NCI-H345 (cell line): ENCODE measurements around the gene PMVK.
"Not testable (repeated sequence)": the region's sequence is repeated elsewhere in the genome, so short reads cannot be mapped to it uniquely, and the experiment has no call there.

Source experiments
- DNase-seq: peaks from one replicate; lab custom pipeline; 2025; lab: John Stamatoyannopoulos, UW

PMVK gene

DNA sequence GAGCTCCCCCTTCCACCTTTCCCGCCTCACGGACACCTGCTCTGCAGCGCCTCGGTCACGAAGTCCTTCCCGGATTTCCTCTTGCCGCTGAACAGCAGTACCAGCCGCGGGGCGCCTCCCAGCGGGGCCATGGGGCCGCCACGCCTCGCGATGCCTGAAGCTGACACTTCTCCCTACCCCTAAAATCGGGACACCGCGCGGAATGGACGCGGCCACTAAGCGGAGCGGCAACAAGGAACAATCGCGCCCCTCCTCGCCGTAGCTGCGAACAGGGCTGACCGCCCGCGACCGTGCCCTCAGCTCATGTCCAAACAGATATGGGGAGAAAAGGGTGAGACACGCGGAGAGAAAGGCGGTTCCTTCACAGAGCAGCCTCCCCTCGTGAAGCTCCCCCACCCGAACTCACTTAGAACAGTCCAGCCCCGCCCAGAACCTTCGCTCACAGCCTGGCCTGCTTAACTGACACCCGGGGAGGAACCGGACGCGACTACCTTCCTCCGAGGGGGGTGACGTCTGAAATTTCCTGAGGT lies at the start of gene PMVK:
TSS of gene PMVK (minus strand) at position 165 of the 530 bp plus-strand sequence. CDS start at position 131, 34 bp downstream.
- DNase-seq = peak; percentile 99

DNA sequence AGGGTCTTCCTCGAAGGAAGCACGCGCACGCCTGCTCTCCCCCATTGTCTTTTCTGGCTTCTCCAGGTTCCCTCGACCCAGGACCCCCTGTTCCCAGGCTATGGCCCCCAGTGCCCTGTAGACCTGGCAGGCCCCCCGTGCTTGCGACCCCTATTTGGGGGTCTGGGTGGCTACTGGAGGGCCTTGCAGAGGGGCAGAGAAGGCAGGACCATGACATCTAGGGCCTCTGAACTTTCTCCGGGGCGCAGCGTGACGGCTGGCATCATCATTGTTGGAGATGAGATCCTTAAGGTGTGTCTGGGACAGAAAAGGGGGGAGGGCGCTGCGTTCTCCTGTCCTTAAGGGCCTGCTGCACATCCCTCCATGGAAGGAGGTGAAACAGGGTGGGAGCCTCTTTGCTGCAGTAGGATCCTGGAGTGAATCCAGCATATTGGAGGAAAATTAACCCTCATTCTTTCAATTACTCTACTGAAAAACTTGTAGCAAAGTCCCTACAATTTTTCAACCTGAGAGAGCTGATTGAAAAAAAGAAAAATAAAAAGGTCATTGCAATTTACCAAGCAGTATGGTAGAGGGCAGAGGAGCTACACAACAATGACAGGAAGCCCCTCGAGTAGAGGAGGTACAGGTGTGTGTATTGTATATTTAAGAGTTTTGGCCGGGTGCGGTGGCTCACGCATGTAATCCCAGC lies 47.4 kb upstream of the PMVK start:
- no peak for DNase-seq

DNA sequence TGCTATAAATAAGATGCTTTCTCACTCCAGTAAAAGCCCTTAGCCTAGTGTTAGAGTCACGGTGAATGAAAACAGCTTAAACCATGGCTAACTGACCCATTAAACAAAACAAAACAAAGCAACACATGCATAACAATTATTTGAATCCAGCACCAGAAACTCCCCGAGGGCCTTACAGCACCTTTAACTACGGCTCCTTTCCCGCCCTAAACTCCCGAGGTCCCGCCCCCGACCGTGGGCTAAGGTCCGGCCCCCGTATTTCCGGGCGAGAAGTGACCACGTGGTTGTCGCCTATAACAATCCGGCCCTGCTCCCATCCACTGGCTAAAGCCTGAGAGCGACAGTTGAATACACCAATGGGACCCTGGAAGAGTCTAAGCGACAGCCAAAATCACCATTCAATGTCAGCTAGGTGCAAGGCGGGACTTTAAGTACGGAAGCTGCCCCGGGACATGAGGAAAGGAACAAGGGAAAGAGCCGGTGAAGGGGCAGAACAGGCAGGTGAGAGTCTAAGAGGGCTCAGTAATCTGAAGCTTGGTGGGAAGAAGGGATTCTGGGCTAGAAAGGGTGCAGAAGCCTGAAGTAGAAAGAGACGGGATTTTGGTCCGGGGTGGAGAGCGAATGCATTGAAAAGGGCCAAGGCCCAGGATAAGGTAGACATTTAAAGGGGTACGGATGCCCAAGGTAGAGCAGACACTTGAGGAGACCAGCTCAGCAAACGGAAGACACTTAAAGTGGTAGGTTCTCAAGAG lies 46.6 kb upstream of the PMVK start, which contains the start of gene FLAD1:
TSS of gene FLAD1 (plus strand) at position 448 of the 752 bp plus-strand sequence. CDS start 351 bp downstream, outside the sequence.
- peak; percentile 100 for DNase-seq

DNA sequence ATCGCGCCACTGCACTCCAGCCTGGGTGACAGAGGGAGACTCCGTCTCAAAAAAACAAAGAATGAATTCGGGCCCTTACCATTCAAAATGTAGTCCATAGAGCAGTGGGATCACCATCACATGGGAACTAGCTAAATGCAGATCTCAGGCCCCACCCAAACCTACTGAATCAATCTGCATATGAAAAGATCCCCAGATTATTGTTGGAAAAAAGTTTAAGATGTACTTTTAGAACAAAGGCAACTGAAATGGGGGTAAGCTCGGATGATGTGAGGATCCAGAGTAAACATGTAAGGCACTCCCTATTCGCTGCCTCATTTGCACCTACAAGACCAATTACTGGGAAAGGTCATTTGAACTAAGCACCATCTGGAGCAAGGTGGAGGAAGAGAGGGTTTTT lies 45.8 kb upstream of the PMVK start:
- no peak for DNase-seq

DNA sequence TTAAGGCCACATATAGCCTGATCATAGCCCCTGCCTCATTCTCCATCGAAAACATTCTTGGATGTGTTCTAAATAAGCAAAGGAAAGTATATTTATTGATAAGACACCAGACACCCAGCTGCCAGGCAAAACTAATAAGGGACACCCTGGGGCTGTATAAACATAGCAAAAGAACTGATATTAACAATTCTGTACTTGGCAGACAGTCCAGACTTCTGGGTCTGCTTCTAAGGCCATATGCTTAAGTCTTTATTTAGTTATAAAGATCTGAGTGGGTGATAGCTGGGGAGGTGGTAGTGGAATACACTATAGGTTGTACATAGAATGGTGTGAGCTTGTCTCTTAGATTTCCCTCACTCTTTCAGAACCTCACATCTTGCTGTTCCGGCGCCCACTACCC lies 41.8 kb upstream of the PMVK start:
- no peak for DNase-seq

DNA sequence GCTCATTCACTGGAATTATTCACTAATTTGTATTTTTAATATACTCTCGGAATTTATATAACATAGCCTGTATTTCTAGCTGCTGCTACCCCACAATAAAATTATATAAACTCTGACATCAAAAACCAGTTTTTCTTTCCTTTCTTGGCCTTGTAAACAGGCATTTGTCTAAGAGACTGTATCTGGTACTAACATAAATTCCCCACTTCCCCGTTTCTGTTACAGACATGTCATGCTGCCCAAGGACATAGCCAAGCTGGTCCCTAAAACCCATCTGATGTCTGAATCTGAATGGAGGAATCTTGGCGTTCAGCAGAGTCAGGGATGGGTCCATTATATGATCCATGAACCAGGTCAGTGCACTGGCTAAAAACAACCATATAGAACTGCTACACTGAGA lies 41.2 kb upstream of the PMVK start:
- DNase-seq = not testable (repeated sequence)

DNA sequence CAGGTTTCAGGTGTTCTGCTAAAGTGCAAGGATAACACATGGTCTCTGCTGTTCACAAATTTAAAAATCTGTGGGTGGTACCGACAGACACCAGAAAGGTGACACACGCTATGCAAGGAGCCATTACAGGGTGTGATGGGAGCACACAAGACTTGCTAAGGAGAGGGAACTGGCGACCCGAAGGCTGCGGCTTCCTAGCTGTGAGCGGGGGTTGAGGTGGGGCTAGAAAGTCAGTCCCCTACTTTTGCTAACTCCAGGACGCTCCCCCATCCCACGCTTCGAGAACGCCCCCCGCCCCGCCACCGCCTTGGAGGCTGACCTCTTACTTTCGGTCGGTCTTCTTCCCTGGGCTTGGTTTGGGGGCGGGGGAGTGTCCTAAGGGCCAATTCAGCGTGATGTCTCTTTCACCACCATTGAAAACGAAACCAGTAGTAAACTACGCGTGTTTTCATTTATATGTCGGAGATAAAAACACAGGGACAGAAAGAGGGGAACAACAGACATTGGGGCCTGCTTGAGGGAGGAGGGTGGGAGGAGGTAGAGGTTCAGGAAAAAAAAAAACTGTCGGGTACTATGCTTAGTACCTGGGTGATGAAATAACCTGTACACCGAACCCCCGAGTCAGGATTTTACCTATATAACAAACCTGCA lies 39.0 kb upstream of the PMVK start:
- DNase-seq = peak; percentile 57

DNA sequence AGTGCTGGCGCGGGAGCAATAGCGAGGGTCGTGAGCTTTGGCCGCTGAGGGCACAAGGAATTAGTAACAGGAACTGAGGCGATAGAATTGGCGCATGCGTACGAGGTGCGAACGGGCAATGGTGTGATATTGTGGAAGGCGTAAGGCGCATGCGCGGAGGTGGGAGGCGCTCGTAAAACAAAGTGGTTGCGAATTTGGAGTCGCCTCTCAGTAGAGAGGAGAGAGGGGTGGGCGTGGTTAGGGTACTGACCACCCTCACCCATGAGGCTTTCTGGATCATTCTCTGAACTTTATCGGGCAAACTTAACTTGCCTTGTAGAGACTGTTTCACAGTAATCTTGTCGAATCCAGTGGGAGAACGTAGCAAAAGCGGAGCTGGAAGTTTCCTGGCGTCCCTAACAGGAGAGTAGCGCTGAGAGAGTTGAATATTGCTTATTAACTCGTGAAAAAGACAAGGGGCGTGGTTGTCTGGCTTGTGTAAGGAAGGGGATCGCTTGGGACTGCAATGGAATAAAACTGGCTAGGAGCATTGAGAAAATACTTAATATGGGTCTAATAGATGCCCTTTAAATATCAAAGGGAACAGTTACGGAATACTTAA lies 38.4 kb upstream of the PMVK start:
- DNase-seq = peak; percentile 100

DNA sequence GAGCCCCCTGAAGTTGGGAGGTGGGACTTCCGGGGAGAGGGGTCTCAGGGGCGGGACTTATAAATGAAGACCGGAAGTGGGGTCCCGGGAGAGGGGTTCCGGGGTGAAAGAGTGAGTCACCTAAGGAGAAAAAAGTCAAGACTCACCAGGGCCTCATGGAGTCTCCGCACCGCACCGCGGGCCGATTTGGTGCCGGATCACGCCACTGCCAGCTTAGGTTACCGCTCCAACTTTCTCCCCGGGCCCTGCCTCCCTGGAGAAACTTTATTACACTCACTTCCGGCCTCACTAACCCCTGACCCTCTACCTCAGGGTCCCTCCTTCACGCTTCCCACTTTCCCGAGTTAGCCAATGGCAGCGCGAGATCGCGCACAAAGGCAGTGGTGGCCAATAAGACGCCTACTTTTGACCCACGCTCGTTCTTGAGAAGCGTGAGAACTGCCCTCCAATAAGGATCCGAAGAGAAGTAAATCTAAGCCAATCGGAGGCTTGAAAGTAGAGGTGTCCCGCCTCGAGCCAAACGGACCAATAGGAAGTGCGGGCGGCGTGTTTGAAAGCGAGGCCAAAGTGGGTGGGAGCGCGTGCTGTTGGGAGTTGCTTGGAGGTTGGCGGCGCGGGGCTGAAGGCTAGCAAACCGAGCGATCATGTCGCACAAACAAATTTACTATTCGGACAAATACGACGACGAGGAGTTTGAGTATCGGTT lies 37.7 kb upstream of the PMVK start, which contains the start of gene CKS1B:
TSS of gene CKS1B (plus strand) at position 580 of the 706 bp plus-strand sequence. CDS start at position 645, 65 bp downstream.
- DNase-seq = peak; percentile 100

DNA sequence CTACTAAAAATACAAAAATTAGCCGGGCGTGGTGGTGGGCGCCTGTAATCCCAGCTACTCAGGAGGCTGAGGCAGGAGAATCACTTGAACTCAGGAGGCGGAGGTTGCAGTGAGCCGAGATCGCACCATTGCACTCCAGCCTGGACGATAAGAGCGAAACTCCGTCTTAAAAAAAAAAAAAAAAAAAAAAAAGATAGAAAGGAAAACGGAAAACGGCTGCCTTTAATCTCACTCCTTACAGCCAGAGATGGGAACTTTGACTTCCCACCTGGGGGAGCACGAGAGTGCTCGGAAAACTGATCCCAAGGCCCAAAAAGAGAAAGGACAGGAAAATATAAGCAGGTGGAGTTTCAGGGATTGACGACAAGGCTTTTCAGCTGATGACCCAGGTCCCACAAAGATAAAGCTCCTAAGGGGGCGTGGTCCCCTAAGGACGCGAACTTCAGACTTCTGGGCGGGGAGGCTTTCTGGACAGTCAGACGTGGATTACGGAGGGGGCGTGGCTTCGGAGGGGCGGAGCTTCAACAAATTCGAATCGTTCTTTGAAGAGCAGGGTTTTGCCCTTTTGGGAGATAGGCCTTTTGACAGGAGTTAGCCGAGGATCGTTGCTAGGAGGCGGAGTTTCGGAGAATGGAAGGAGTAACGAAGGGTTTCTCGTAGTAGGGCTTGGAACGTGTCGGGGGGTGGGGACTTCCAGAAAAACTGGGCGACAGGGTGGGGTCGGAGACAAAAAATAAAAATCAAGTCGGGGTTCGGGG lies 37.0 kb upstream of the PMVK start:
- peak; percentile 99 for DNase-seq

DNA sequence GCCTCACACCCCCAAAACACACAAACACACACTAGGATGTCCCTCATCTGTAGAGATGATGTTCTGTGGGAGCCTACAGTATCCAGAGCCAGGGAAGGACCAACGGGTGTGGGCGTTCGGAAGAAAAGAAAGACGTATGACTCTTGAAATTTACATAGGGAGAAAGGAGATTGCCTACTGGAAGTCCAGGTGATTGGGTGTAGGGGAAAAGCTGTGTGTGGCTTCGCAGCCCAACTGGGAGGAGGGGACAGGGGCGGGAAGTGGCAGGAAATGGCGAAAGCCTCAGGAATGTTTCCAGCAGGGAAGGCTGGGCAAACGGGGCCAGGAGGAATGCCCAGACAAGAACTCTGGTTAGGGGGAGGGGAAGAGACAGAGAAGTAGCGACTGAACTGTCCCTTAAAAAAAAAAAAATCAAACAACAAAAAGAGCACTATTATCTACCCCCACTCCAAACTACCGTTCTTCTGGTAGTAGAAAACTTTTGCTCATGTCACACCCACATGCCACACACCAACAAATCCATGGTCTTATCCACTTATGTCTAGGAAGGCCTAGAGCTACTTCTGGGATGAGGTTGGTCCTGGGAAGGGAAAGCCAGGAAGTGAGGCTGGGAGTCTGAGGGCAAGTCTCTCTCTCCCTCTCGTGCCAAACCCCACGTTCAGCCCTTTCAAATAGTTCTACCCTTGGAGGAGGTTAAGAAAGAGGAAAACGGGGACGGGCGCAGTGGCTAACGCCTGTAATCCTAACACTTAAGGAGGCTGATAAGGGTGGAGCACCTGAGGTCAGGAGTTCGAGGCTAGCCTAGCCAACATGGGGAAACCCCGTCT lies 36.2 kb upstream of the PMVK start:
- DNase-seq = no peak

DNA sequence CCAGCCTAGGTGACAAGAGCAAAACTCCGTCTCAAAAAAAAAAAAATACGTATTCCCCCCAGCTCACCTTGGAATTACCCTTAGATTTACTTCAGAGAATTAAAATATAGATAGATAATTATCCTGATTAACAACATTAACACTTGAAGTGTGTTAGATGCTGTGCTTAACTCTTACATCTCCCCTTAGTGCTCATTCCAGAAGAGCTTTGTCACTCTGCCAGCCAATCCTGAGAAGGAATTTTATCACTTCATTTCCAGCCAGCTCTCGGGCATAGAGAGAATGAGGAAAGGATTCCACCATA lies 35.6 kb upstream of the PMVK start:
- no peak for DNase-seq

DNA sequence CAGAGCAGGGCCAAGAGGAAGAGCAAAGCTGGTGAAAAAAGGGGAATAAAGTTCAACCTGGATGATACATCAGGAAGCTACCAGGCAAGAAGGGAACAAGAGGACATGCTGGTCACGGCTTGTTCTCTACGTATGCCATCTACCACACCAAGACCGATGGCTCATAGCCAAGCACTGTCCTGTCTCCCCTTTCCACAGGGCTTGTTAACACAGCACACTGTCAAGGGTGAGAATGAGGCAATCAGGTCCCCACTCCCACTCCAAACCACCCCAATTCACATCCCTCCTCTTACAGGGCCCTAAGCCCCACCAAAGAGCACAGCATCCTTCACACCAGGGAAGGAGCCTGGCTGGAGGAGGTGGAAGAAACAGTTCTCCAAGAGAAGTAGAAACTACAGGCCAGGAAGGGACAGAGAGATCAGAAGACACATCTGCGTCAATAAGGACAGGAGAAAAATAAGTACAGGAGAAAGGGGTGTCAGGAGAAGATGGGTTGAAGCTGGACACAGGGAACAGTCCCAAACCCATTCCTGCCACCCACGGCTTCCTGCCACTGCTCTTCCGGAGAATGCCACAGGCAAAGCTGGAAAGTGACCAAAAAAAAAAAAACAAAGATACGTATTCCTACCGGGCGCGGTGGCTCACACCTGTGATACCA lies 35.0 kb upstream of the PMVK start:
- DNase-seq = no peak

DNA sequence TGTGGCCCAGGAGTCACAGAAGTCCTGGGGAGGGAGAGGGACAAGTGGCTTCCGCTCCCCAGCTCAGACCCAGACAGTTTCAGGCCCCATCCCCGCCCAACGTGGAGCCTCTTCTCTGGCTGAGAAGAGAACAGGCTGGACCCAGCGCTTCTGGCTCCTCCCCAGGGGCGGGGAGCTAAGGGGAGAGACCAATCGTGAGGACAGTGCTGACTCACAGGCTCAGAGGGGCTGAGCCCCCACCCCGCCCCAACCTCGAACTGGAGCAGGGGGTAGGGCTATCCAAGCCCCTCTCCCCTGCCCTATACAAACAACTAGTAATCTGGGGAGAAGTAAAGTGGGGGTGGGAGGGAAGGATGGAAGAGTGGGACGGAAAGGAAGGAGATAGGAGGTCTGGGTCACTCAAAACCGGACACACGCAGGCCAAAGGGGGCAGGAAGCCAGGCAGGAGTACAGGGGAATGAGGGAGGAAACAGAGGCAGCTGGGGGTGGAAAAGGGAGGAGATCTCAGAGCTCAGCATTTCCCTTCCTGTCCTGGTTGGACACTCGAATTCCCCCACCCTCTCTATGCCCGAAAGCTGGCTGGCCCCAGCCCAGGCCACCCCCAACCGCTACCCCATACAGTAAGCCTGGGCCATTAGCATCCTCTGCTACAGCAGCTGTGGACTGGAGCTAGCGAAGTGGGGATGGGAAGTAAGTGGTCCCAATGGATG lies 34.3 kb upstream of the PMVK start, which contains the start of gene SHC1:
TSS of gene SHC1 (minus strand) at position 117 of the 710 bp plus-strand sequence. CDS start 221 bp downstream, outside the sequence.
- DNase-seq = no peak

DNA sequence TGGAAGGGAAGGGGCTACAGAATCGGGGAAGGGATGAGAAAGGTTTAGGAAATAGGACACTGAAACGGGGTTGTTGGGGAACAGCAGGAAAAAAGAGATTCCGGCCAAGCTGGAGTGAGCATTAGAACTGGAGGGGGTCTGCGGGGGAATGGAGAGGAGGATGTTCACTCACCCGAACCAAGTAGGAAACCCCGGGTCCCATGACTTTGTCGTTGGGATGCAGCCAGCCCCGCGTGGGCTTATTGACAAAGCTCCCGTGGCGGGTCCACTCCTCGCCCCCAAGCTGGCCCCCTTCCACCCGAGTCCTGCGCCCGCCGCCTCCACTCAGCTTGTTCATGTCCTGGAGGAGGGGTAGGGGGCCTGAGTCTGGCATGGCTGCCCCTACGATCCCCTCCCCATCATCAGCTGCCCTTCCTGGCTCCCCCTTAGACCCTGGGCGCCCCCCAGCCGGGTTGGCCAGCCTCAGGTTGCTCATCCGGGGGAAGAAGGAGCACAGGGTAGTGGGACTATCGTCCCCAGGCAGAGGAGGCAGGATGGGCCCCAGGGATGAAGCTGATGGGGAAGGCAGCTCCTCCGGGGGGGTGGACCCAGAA lies 33.4 kb upstream of the PMVK start:
- no peak for DNase-seq

DNA sequence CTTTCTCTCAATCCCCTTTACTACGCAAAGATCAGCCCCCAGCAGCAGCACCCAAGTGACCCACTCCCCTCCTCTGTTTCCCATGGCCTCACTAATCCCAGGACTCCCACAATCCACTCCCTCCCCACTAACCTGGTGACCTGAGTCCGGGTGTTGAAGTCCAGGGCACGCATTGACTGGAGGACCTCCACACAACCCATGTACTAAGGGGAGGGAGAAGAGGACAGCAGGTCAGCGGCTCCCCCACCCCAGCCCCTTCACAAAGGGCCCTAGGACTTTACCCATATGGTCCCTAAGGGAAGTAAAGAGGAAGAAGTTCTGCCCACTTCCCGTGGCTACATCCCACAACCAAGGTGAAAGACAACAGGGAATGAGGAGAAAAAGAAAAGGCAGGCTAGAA lies 32.7 kb upstream of the PMVK start:
- DNase-seq = no peak

DNA sequence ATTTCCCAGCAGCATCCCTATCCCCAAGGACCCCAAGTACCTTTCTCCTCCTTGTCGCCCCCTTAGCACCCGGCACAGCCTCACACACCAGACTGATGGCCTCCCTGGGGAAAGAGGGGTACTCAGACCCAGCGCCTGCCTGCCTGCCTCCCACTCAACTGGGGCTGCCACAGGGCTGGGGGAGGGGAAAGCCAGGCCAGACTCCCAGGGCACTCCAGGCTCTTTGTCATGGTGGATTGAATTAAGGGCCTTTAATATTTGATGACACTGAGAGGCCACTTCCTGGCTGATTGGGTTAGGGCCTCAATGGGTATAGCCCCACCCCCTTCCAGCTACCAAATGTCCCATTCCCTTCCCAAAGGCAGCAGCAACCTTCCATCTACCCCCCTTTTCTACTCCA lies 32.2 kb upstream of the PMVK start:
- DNase-seq = no peak

DNA sequence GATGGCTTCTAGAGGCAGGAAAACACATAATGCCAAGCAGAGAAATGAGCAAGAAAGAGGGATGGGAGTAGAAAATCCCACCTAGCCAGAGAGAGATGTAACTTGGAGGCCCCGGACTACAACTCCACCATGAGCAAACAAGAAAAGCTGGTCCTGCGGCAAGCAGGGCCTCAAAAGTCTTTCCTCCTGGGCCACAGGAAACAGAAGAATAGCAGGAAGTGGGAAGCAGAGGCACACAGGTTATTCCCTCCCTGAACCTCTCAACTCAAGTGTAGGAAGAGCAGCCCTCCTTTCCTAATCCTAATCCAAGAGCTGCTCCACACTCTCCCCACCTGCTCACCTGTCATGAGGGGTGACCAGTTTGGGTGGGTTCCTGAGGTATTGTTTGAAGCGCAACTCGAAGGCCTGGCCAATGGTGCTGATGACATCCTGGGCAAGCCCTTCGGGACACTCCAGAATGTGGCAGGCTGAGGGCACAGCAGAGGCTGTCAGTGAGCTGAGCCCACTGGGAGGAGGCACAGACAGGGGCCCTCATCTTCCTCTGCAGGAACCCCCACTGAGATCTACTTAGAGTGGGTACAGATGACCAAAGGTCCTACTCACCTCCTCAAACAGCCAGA lies 30.9 kb upstream of the PMVK start:
- DNase-seq = no peak
